ENCODE data around the gene ZEB1. TPM values are rescaled to one million over a fixed set of nuclear protein-coding genes. Genes with fewer than 3 reads are reported as not detected.

ZEB1 gene
- total and polyA plus RNA-seq, 10 of the 15 experiments (the other 5 are each of a cell fraction or from before 2014, with no cell fraction given), result 10.4 to 35.6 (median 24.5) TPM

DNA sequence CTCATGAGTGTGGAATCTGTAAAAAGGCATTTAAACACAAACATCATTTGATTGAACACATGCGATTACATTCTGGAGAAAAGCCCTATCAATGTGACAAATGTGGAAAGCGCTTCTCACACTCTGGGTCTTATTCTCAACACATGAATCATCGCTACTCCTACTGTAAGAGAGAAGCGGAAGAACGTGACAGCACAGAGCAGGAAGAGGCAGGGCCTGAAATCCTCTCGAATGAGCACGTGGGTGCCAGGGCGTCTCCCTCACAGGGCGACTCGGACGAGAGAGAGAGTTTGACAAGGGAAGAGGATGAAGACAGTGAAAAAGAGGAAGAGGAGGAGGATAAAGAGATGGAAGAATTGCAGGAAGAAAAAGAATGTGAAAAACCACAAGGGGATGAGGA lies 207.7 kb downstream of the ZEB1 start:
- Histone ChIP-seq H3K9ac (ENCODE audit: control insufficient read depth, insufficient read depth, low read length) (no peak overlapping the region), H3K4me2 (ENCODE audit: control insufficient read depth, insufficient read depth) (no peak overlapping the region), H3K9me3 (replicated peaks; ENCODE audit: control insufficient read depth, insufficient read depth, low read length) (no peaks in the 10 kb centered on the region), H3K36me3 (ENCODE audit: control insufficient read depth in 2 of 2, insufficient read depth in 2 of 2, low read length in 1 of 2) (peaks cover 4 to 17% of the 10 kb centered on the region in 2 experiments), H4K20me1 (ENCODE audit: control insufficient read depth, insufficient read depth) (no peaks in the 10 kb centered on the region), H3K27ac (ENCODE audit: control insufficient read depth, insufficient read depth) (no peak overlapping the region), H3K27me3 (replicated peaks in 1 of 2; ENCODE audit: control insufficient read depth in 2 of 2, insufficient read depth in 2 of 2, low read length in 1 of 2) (no peaks in the 10 kb centered on the region), H3K79me2 (ENCODE audit: control insufficient read depth, insufficient read depth, low read length) (no peaks in the 10 kb centered on the region), H3K4me1 (ENCODE audit: control insufficient read depth, insufficient read depth, low read length) (no peaks in the 10 kb centered on the region), H3K4me3 (no peak overlapping the region), H2AFZ (ENCODE audit: control insufficient read depth, low read depth, low read length) (no peak overlapping the region)
- ATAC-seq, result no peak
- ChIA-PET CTCF (no interaction called here), RAD21 (ENCODE audit: unreplicated experiment) (no interaction called here), SMC1A (ENCODE audit: uncharacterized antibody, unreplicated experiment) (no interaction called here), POLR2A (no interaction called here)
- no peak for FAIRE-seq
- WGBS (ENCODE audit: insufficient coverage, insufficient replicate concordance, low lambda C conversion rate, missing lambda C conversion rate), result 98% methylated on average over 11 of the region's 11 CpGs
- intact Hi-C loops (cut with micrococcal nuclease; ENCODE audit: unreplicated experiment) (no loop called here), in situ Hi-C loops (cut with MboI) (no loop called here)
- no TSS peak for BruUV-seq (replicated peaks)
- DNase-seq (ENCODE audit: low read depth, low spot score), result no peak
- TF ChIP-seq TBL1XR1 (IDR thresholded peaks at IDR 0.05; ENCODE audit: low read depth, low read length), result no peak
- no peak for TF ChIP-seq SMARCA5 (IDR thresholded peaks at IDR 0.05)
- no peak for TF ChIP-seq ATF7 (IDR thresholded peaks at IDR 0.05; ENCODE audit: low read depth)
- TF ChIP-seq ZNF384 (IDR thresholded peaks at IDR 0.05; ENCODE audit: borderline replicate concordance, low read depth, low read length), result no peak
- no peak for TF ChIP-seq TAF1 (IDR thresholded peaks at IDR 0.05; ENCODE audit: borderline replicate concordance, low read depth, low read length)
- no peak for TF ChIP-seq FOS (IDR thresholded peaks at IDR 0.05; ENCODE audit: borderline replicate concordance, extremely low read depth, insufficient read length)
- no peak for TF ChIP-seq POU2F2 (IDR thresholded peaks at IDR 0.05; ENCODE audit: borderline replicate concordance, low read depth, low read length)
- TF ChIP-seq YBX1 (IDR thresholded peaks at IDR 0.05), result no peak
- TF ChIP-seq SUPT20H (IDR thresholded peaks at IDR 0.05; ENCODE audit: borderline replicate concordance, control insufficient read depth, low read depth, low read length), result no peak
- TF ChIP-seq, protein P1, sequence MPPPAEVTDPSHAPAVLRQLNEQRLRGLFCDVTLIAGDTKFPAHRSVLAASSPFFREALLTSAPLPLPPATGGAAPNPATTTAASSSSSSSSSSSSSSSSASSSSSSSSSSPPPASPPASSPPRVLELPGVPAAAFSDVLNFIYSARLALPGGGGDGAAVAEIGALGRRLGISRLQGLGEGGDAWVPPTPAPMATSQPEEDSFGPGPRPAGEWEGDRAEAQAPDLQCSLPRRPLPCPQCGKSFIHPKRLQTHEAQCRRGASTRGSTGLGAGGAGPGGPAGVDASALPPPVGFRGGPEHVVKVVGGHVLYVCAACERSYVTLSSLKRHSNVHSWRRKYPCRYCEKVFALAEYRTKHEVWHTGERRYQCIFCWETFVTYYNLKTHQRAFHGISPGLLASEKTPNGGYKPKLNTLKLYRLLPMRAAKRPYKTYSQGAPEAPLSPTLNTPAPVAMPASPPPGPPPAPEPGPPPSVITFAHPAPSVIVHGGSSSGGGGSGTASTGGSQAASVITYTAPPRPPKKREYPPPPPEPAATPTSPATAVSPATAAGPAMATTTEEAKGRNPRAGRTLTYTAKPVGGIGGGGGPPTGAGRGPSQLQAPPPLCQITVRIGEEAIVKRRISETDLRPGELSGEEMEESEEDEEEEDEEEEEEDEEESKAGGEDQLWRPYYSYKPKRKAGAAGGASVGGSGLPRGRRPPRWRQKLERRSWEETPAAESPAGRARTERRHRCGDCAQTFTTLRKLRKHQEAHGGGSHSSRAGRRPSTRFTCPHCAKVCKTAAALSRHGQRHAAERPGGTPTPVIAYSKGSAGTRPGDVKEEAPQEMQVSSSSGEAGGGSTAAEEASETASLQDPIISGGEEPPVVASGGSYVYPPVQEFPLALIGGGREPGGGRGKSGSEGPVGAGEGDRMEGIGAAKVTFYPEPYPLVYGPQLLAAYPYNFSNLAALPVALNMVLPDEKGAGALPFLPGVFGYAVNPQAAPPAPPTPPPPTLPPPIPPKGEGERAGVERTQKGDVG (CRISPR knock-in tag; IDR thresholded peaks at IDR 0.05), result no peak
- TF ChIP-seq, protein P2, sequence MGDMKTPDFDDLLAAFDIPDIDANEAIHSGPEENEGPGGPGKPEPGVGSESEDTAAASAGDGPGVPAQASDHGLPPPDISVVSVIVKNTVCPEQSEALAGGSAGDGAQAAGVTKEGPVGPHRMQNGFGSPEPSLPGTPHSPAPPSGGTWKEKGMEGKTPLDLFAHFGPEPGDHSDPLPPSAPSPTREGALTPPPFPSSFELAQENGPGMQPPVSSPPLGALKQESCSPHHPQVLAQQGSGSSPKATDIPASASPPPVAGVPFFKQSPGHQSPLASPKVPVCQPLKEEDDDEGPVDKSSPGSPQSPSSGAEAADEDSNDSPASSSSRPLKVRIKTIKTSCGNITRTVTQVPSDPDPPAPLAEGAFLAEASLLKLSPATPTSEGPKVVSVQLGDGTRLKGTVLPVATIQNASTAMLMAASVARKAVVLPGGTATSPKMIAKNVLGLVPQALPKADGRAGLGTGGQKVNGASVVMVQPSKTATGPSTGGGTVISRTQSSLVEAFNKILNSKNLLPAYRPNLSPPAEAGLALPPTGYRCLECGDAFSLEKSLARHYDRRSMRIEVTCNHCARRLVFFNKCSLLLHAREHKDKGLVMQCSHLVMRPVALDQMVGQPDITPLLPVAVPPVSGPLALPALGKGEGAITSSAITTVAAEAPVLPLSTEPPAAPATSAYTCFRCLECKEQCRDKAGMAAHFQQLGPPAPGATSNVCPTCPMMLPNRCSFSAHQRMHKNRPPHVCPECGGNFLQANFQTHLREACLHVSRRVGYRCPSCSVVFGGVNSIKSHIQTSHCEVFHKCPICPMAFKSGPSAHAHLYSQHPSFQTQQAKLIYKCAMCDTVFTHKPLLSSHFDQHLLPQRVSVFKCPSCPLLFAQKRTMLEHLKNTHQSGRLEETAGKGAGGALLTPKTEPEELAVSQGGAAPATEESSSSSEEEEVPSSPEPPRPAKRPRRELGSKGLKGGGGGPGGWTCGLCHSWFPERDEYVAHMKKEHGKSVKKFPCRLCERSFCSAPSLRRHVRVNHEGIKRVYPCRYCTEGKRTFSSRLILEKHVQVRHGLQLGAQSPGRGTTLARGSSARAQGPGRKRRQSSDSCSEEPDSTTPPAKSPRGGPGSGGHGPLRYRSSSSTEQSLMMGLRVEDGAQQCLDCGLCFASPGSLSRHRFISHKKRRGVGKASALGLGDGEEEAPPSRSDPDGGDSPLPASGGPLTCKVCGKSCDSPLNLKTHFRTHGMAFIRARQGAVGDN (IDR thresholded peaks at IDR 0.05), result no peak
- TF ChIP-seq, protein P3, sequence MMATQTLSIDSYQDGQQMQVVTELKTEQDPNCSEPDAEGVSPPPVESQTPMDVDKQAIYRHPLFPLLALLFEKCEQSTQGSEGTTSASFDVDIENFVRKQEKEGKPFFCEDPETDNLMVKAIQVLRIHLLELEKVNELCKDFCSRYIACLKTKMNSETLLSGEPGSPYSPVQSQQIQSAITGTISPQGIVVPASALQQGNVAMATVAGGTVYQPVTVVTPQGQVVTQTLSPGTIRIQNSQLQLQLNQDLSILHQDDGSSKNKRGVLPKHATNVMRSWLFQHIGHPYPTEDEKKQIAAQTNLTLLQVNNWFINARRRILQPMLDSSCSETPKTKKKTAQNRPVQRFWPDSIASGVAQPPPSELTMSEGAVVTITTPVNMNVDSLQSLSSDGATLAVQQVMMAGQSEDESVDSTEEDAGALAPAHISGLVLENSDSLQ (IDR thresholded peaks at IDR 0.05), result no peak
- no peak for TF ChIP-seq PML (IDR thresholded peaks at IDR 0.05; ENCODE audit: low read length)
- TF ChIP-seq, protein P4, sequence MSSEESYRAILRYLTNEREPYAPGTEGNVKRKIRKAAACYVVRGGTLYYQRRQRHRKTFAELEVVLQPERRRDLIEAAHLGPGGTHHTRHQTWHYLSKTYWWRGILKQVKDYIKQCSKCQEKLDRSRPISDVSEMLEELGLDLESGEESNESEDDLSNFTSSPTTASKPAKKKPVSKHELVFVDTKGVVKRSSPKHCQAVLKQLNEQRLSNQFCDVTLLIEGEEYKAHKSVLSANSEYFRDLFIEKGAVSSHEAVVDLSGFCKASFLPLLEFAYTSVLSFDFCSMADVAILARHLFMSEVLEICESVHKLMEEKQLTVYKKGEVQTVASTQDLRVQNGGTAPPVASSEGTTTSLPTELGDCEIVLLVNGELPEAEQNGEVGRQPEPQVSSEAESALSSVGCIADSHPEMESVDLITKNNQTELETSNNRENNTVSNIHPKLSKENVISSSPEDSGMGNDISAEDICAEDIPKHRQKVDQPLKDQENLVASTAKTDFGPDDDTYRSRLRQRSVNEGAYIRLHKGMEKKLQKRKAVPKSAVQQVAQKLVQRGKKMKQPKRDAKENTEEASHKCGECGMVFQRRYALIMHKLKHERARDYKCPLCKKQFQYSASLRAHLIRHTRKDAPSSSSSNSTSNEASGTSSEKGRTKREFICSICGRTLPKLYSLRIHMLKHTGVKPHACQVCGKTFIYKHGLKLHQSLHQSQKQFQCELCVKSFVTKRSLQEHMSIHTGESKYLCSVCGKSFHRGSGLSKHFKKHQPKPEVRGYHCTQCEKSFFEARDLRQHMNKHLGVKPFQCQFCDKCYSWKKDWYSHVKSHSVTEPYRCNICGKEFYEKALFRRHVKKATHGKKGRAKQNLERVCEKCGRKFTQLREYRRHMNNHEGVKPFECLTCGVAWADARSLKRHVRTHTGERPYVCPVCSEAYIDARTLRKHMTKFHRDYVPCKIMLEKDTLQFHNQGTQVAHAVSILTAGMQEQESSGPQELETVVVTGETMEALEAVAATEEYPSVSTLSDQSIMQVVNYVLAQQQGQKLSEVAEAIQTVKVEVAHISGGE (CRISPR knock-in tag; IDR thresholded peaks at IDR 0.05), result no peak
